NCI-H2171 (cell line): ENCODE results near the gene CTAG1A.
"Not testable (repeated sequence)": the region's sequence is repeated elsewhere in the genome, so short reads cannot be mapped to it uniquely, and the experiment has no call there.

Experiments
- DNase-seq: peaks from one replicate; lab custom pipeline; 2025; lab: John Stamatoyannopoulos, UW

CTAG1A gene

GRCh38 chrX:154584585-154585183 is at the start of gene CTAG1A:
TSS of gene CTAG1A (plus strand) at chrX:154585133. CDS start at chrX:154585207, 74 bp downstream.
- DNase-seq, result not testable (repeated sequence)

- DNase-seq, result no peak
These were observed 49.0 kb upstream of the CTAG1A start for GRCh38 chrX:154535892-154536291.

- no peak for DNase-seq
These were observed 45.9 kb upstream of the CTAG1A start for GRCh38 chrX:154539077-154539476.

GRCh38 chrX:154540365-154540764 is 44.6 kb upstream of the CTAG1A start:
- not testable (repeated sequence) for DNase-seq

- DNase-seq, result no peak
These were observed 43.9 kb upstream of the CTAG1A start for GRCh38 chrX:154540897-154541535.

GRCh38 chrX:154541589-154541895 is 43.4 kb upstream of the CTAG1A start:
- no peak for DNase-seq

- no peak for DNase-seq
These were observed 42.8 kb upstream of the CTAG1A start for GRCh38 chrX:154541896-154542722.

- DNase-seq, result no peak
These were observed 42.1 kb upstream of the CTAG1A start for GRCh38 chrX:154542723-154543424.

- no peak for DNase-seq
These were observed 39.2 kb upstream of the CTAG1A start for GRCh38 chrX:154545673-154546274.

GRCh38 chrX:154546354-154547244 is 38.3 kb upstream of the CTAG1A start, which contains the start of gene G6PD:
TSS of gene G6PD (minus strand) at chrX:154546846. CDS start at chrX:154546155, 691 bp downstream.
- DNase-seq, result peak; percentile 54

GRCh38 chrX:154547245-154548027 is 37.5 kb upstream of the CTAG1A start, which contains the start of gene IKBKG:
TSS of gene IKBKG (plus strand) at chrX:154547620. CDS start at chrX:154552003, 4,383 bp downstream.
- DNase-seq, result peak; percentile 83

GRCh38 chrX:154548028-154548316 is 37.0 kb upstream of the CTAG1A start:
- DNase-seq, result no peak

GRCh38 chrX:154549766-154550165 is 35.2 kb upstream of the CTAG1A start:
- no peak for DNase-seq

GRCh38 chrX:154552112-154552806 is 32.7 kb upstream of the CTAG1A start:
- not testable (repeated sequence) for DNase-seq

- DNase-seq, result not testable (repeated sequence)
These were observed 26.8 kb upstream of the CTAG1A start for GRCh38 chrX:154558060-154558690.

GRCh38 chrX:154558896-154559295 is 26.0 kb upstream of the CTAG1A start:
- not testable (repeated sequence) for DNase-seq

GRCh38 chrX:154560326-154560725 is 24.6 kb upstream of the CTAG1A start:
- not testable (repeated sequence) for DNase-seq

- not testable (repeated sequence) for DNase-seq
These were observed 22.6 kb upstream of the CTAG1A start for GRCh38 chrX:154562295-154562694.

- not testable (repeated sequence) for DNase-seq
These were observed 14.6 kb upstream of the CTAG1A start for GRCh38 chrX:154570361-154570760.
